Activated CD4-positive, alpha-beta T cell treated with anti-CD3 and anti-CD28 coated beads, Interleukin-2, amount 50 U/mL, for 48 hours (primary cell): ENCODE data around the gene BLTP2.

ENCODE experiments used
- DNase-seq, 2 experiments: peaks; one replicate each; pipeline ENCODE4 v3.0.0-alpha.2; 2020

The BLTP2 gene

DNA sequence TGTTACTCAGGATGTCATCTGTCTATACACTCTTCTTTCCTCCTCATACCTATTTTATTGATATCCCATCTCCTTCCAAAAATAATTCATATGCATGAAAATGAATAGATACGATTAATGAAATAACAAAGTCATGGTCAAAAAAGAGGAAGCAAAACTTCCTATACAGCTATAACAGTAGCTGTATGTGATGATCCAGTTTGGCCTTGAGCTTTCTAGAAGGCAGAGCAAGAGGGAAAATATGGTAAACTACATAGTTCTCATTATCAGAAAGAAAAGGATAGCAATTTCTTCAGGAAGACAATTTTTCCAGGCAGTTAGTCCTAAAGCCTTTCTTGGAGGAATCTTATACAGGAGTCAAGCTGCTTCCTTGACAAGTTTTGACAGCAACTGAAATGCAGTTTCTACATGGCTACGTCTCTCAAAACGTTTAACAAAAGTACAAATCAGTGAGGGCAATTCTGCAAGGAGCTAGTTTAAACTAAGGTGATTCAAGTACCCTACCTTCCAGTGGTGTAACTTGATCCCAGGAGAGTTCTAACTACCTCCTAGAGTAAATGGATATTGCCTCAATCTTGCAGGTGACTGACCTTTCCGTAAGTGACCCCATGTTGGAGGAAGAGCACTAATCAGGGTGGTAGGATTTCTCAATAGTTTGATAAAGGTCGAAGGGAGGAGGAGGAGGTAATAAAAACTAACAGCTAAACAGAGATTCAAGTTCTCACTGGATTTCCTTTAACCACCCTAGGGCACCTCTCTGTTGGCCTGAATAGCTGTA is 47.2 kb downstream of the BLTP2 start:
- no peak for DNase-seq
